Type B pancreatic cell (in vitro differentiated cells): ENCODE data around the gene HAPLN1. TPM values are rescaled to one million over a fixed set of nuclear protein-coding genes. Genes with fewer than 3 reads are reported as not detected.
"Not testable (repeated sequence)": the region's sequence is repeated elsewhere in the genome, so short reads cannot be mapped to it uniquely, and the experiment has no call there.

Experiments used
- DNase-seq: peaks from one replicate; pipeline ENCODE4 v3.0.0; 2021; ENCODE audit warnings: mixed read lengths; ENCODE audit not compliant: unreplicated experiment; ENCODE audit errors: extremely low spot score
- H3K27ac Mint-ChIP-seq: 2 replicates; pipeline ENCODE4 v1.8.0; 2021; ENCODE audit warnings: mild to moderate bottlenecking, mixed read lengths
- H3K27me3 Mint-ChIP-seq: 2 replicates; pipeline ENCODE4 v1.8.0; 2021; ENCODE audit warnings: mixed read lengths
- H3K36me3 Mint-ChIP-seq: 2 replicates; pipeline ENCODE4 v1.8.0; 2021; ENCODE audit warnings: mixed read lengths
- H3K4me1 Mint-ChIP-seq: one replicate; pipeline ENCODE4 v1.8.0; 2021; ENCODE audit warnings: mixed read lengths; ENCODE audit not compliant: unreplicated experiment
- H3K4me3 Mint-ChIP-seq: 2 replicates; pipeline ENCODE4 v1.8.0; 2021; ENCODE audit warnings: mild to moderate bottlenecking, mixed read lengths
- H3K9me3 Mint-ChIP-seq: 2 replicates; pipeline ENCODE4 v1.8.0; 2021; ENCODE audit warnings: mixed read lengths
- total RNA-seq: library from RNA; stranded (reverse); gene quantifications from 2 replicates; pipeline ENCODE4 v1.2.1, GENCODE V29; 2021; ENCODE audit warnings: low replicate concordance
- TF ChIP-seq, protein P1 (sequence below): fragments of 200-600 bp; sonication (generic); conservative IDR thresholded peaks from 2 replicates; pipeline ENCODE4 v1.5.0; 2021; ENCODE audit warnings: antibody characterized with exemption, mild to moderate bottlenecking

The HAPLN1 gene
- total RNA-seq, 1 donor from 2014 or later: 5.5 TPM

DNA sequence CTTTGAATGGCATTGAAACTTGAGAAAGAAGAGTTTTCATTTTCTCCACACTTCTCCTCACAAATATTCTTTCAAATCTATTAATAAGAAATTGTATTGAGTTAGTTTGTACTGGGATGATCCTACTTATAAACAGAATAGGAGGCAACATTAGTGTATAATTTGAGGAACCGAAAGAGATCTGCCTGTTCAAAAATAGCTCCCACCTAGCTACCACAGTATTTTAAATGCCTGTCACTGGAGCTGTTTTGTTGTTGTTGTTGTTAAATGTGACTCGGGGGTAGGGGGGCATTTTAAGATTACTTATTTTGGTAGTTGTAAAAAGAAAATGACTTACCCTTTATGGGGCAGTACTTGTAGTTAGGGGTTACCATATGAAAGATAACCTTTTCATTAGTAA, 20.1 kb upstream of the HAPLN1 start:
- H3K36me3 Mint-ChIP-seq: no peaks in the 10 kb centered on the region
- no peak overlapping the region for H3K27ac Mint-ChIP-seq
- TF ChIP-seq, protein P1, sequence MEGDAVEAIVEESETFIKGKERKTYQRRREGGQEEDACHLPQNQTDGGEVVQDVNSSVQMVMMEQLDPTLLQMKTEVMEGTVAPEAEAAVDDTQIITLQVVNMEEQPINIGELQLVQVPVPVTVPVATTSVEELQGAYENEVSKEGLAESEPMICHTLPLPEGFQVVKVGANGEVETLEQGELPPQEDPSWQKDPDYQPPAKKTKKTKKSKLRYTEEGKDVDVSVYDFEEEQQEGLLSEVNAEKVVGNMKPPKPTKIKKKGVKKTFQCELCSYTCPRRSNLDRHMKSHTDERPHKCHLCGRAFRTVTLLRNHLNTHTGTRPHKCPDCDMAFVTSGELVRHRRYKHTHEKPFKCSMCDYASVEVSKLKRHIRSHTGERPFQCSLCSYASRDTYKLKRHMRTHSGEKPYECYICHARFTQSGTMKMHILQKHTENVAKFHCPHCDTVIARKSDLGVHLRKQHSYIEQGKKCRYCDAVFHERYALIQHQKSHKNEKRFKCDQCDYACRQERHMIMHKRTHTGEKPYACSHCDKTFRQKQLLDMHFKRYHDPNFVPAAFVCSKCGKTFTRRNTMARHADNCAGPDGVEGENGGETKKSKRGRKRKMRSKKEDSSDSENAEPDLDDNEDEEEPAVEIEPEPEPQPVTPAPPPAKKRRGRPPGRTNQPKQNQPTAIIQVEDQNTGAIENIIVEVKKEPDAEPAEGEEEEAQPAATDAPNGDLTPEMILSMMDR: no peak
- H3K4me1 Mint-ChIP-seq: no peaks in the 10 kb centered on the region
- H3K4me3 Mint-ChIP-seq: no peak overlapping the region
- no peaks in the 10 kb centered on the region for H3K27me3 Mint-ChIP-seq
- H3K9me3 Mint-ChIP-seq: no peaks in the 10 kb centered on the region
- no peak for DNase-seq

DNA sequence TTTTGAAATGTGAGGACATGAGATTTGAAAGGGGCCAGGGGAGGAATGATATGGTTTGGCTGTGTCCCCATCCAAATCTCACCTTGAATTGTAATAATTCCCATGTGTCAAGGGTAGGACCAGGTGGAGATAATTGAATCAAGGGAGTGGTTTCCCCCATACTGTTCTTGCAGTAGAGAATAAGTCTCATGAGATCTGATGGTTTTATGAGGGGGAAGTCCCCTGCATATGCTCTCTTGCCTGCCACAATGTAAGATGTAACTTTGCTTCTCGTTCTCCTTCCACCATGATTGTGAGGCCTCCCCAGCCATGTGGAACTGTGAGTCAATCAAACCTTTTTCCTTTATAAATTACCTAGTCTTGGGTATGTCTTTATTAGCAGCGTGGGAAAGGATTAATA, 15.5 kb upstream of the HAPLN1 start:
- not testable (repeated sequence) for DNase-seq, H3K27ac Mint-ChIP-seq, H3K36me3 Mint-ChIP-seq, H3K27me3 Mint-ChIP-seq, H3K4me3 Mint-ChIP-seq, H3K4me1 Mint-ChIP-seq
- peaks cover 10% of the 10 kb centered on the region for H3K9me3 Mint-ChIP-seq

DNA sequence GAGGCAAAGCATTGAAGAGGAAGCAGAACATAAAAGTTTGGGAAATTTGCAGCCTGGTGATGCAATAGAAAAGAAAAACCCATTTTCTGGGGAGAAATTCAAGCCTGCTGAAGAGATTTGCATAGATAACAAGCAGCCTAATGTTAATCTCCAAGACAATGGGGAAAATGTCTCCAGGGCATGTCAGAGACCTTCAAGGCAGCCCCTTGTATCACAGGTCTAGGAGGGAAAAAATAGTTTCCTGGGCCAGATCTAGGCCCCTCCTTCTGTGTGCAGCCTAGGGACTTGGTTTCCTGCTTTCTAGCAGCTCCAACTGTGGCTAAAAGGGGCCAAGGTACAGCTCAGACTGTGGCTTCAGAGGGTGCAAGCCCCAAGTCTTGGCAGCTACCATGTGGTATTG, 14.4 kb upstream of the HAPLN1 start:
- H3K27ac Mint-ChIP-seq: not testable (repeated sequence)

DNA sequence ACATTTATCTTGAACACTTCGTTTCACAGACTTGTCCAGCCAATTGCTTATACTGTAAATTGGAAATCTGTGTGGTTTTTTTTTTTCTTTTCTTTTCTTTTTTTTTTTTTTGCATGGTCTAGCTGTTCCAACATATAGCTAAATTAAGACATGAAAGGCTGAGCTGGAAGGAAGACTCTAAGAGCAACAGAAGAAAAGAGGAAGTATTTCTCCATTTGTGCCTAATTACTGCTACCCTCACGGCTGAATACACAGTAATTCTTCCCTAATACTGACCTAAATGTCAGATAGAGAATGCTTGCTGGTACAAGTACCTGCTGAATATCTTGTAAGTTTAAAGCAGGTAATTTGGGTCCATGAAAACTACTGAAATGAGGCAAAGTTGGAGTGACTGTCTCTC, 11.0 kb upstream of the HAPLN1 start:
- no peaks in the 10 kb centered on the region for H3K36me3 Mint-ChIP-seq
- DNase-seq: no peak
- H3K4me1 Mint-ChIP-seq: peaks cover 6% of the 10 kb centered on the region
- H3K27me3 Mint-ChIP-seq: no peaks in the 10 kb centered on the region
- no peak overlapping the region for H3K27ac Mint-ChIP-seq
- no peak overlapping the region for H3K4me3 Mint-ChIP-seq
- TF ChIP-seq, protein P1: no peak
- peaks cover 10% of the 10 kb centered on the region for H3K9me3 Mint-ChIP-seq

More for the DNA sequence above, 14.4 kb upstream of the HAPLN1 start:
- H3K9me3 Mint-ChIP-seq: peaks cover 10% of the 10 kb centered on the region
- H3K27me3 Mint-ChIP-seq, H3K4me1 Mint-ChIP-seq, H3K4me3 Mint-ChIP-seq, DNase-seq, H3K36me3 Mint-ChIP-seq: not testable (repeated sequence)

DNA sequence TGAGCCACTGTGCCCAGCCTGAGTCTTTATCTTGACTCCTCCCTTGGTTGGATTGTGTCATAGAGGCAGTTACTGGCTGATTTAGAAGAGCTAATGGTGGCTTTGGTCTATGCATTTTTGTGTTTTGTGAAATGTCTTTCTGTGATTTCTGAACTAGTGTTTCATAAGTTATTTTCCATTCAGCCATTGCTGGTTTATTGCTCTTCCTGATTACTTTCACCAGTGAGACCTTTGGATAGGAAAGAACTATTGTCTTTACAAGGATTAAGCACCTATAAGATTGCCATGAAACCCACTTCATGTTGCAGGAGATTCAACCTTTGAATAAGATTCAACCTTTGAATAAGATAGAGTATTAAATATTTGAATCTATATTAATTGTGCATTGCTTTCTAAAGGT, 8.7 kb upstream of the HAPLN1 start:
- H3K27me3 Mint-ChIP-seq: no peaks in the 10 kb centered on the region
- DNase-seq: no peak
- TF ChIP-seq, protein P1: no peak
- no peaks in the 10 kb centered on the region for H3K36me3 Mint-ChIP-seq
- H3K27ac Mint-ChIP-seq: no peak overlapping the region
- H3K4me1 Mint-ChIP-seq: peaks cover 15% of the 10 kb centered on the region
- H3K4me3 Mint-ChIP-seq: no peak overlapping the region
- H3K9me3 Mint-ChIP-seq: peaks cover 4% of the 10 kb centered on the region

DNA sequence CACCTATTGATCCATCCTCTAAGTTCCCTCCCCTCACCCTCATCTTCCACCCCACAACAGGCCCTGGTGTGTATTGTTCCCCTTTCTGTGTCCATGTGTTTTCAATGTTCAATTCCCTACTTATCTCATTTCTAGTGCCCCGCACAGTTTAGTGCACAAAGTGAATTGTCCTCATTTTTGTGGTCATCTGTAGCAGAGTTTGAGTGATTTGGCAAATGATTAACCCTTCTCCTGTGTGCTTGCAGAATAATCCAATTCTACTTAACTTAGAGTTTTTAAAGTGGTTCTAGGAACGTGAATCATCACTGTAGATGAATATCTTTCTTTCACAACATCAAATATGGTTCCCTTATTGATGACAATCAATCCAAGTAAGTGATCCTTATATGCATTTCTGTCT, 6.3 kb upstream of the HAPLN1 start:
- no peaks in the 10 kb centered on the region for H3K36me3 Mint-ChIP-seq
- TF ChIP-seq, protein P1: no peak
- no peak for DNase-seq
- no peak overlapping the region for H3K27ac Mint-ChIP-seq
- H3K27me3 Mint-ChIP-seq: no peaks in the 10 kb centered on the region
- H3K9me3 Mint-ChIP-seq: no peaks in the 10 kb centered on the region
- peaks cover 15% of the 10 kb centered on the region for H3K4me1 Mint-ChIP-seq
- no peak overlapping the region for H3K4me3 Mint-ChIP-seq

DNA sequence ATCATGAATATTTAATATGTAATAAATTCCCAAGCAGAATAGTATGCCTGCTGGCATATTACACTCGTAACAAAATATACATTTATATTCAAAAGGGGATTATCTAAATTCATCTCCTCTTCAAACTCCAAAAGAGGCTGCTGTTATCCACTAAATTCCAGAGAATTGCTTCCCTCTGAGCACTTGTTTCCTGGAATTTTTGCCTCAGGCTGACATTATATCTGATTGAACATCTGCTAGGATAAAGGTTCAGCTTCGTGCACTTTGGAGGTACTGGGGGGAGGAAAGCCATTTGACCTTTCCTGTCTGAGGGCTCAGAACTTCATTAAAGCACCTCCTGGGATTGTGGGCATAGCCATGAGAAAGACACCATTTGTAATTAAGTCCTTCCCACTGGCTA, 4.3 kb upstream of the HAPLN1 start:
- Mint-ChIP-seq H3K27me3 (peaks cover 15% of the 10 kb centered on the region), H3K27ac (no peak overlapping the region), H3K4me3 (peak overlapping the region; percentile 57), H3K36me3 (no peaks in the 10 kb centered on the region), H3K9me3 (no peaks in the 10 kb centered on the region), H3K4me1 (peaks cover 33% of the 10 kb centered on the region)
- TF ChIP-seq, protein P1: no peak
- no peak for DNase-seq
